GM03348 (cell line): ENCODE measurements around the gene IL1B.

Experiments
- DNase-seq: peaks from one replicate; pipeline ENCODE4 v3.0.0; 2012; ENCODE audit warnings: low spot score

Gene IL1B

DNA sequence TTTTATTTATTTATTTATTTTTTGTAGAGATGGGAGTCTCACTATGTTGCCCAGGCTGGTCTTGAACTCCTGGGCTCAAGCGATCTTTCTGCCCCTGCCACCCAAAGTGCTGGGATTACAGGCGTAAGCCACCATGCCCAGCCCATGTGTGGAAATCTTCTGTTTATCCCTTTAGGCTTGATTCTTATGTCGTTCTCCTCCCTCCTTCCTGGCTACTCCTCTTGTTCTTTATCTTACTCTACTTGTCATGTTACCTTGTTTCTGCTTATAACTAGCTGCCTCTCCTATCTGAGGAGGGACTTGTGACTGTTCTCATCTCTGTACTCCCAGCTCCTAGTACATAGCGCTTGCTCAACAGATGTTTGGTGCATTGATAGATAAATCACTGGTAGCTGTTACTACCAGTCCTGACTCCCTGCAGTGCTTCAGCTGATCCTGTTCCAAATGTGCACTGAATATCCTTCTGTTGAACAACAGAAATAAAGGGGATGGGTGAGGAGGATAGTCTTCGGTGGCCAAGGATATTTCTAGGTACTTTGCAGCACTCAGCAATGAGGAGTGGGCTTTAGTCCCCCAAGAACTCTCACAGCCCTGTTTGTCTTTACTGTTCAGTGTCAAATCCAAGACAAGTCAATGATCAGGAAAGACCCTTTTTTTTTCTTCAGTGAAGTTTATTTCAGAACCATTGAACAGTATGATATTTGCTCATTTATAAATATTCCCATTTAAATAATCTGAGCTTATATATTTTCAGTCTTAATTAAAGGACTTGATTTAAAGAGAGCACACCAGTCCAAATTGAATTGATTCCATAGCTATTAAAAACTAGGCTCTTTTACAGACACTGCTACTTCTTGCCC, 7.2 kb downstream of the IL1B start:
- no peak for DNase-seq

DNA sequence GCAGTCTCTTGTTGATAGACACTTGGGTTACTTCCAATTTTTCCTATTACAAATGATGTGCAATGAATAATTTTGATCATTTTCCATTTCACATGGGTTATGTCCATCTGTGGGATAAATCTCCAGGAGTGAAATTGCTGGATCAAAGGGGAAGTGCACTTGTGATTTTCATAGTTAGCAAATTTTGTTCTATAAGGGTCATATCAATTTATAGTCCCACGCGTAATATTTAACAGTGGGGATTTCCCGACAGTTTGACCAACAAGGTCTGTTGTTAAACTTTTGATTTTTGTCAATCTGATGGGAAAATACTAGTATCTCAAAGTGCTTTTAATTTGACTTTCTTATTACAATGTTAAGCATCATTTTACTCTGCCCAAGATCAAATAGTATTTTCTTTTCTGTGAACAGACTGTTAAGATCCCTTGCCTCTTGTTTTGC, 8.3 kb downstream of the IL1B start:
- DNase-seq: no peak

DNA sequence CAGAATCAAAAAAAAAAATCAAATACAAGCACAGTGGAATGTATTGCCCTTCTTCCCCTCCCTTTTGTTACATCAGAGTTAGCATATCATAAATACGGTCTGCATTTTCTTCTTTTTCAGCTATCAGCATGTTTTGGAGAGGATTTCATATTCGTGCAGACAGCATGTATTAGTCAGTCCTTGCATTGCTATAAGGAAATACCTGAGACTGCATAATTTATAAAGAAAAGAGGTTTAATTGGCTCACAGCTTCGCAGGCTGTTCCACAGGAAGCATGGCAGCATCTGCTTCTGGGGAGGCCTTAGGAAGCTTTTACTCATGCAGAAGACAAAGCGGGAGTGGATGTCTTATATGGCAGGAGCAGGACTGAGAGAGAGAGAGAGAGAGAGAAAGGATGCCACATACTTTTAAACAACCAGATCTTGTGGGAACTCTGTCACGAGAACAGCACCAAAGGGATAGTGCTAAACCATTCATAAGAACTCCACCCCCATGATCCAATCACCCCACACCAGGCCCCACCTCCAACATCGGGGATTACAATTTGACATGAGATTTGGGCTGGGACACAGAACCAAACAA, 8.9 kb downstream of the IL1B start:
- DNase-seq: no peak

DNA sequence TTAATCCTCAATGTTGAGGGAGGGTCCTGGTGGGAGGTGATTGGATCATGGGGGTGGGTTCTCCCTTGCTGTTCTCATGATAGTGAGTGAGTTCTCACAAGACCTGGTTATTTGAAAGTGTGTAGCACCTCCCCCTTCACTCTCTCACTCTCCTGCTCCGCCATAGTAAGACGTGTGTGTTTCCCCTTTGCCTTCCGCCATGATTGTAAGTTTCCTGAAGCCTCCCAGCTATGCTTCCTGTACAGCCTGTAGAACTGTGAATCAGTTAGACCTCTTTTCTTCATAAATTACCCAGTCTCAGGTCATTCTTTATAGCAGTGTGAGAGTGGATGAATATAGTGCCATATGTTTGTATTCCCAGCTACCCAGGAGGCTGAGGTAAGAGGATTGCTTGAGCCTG, 9.6 kb downstream of the IL1B start:
- no peak for DNase-seq

DNA sequence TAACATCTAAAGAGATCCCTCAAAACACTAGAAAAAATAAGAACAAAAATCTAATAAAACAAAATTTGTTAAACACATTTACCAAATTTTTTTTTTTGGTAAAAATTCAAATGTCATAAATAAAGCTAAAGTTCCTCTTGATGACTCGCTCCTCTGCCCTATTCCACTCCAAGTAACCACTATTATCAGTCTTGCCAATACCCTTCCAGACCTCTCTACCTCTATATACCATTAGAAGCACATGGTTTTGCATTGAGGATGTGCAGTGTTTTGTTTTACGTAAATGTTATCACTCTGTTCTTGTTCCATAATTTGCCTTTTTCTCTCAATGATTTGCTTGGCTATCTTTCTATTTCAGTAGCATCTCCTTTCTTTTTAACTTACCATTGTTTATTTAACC, 10.9 kb downstream of the IL1B start:
- no peak for DNase-seq

DNA sequence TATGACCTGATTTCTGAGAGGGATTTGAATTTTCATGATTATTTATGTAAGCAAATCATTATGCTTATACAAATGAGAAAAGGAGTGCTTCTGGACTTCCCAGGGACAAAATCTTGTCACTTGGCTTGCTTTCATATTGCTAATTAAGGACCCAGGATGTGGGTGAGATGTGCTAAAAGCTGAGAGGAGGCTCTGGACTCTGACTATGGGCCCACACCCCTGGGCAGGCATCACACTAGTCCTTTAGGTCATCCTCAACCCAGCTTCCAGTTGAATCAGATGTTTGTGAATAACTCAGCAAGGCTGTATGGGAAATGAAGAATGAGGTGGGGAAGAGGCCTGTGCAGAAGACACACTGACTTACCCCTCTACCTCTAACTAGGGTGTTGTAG, 11.9 kb downstream of the IL1B start:
- no peak for DNase-seq

DNA sequence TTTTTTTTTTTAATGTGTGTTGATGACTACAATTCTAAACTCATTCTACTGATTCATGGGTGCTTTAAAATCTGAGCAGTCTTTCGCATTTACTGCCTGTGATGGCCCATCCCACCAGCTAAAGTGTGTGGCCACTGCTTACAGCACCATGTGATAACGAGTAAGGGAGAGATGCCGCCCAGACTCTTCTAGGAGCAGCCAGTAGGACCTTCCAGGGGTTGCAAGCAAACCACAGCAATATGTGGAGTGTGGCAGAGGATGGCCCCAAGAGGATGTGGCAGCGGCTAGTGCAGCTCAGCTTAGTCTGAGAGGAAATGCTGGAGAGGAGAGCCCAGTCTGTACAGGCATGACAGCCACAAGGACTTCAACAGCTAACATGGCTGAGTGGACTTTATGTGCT, 14.9 kb downstream of the IL1B start:
- no peak for DNase-seq

DNA sequence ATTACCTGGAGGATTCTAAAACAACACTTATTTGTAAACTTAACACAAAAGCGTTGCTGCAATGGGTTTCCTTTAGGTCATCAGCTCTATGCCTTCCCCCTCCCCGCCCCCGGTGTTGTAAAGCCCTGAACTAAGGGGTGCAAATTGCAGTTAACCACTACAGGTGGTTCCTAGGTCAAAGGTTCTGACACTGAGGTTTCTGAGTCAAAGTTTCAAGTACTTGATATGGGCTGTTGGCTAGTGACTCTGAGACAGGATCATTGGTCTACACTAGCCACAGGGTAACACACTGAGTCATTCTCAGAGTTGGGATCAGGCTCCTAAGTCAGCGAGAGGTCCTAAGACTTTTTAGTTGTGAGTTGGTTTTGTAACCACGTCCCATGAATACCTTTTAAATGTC, 15.4 kb downstream of the IL1B start:
- no peak for DNase-seq

DNA sequence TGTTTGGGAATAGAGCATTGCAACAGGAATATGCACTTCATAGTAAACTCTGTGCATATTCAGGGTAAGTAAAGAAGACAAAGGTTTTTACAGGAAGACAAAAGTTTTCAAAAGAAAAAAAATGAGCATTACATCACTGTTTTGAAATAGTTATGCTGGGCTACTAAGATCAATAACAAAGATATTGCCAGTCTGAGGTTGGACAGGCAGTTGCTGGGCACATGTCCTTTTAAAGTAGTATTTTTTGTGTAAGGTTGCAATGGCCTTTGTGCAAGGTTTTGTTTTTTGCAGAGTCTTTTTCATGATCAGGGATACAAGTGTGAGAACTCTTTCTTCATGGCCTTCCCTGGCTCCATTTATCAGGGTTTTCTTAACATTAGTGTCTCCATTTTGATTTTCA, 16.2 kb downstream of the IL1B start:
- no peak for DNase-seq

DNA sequence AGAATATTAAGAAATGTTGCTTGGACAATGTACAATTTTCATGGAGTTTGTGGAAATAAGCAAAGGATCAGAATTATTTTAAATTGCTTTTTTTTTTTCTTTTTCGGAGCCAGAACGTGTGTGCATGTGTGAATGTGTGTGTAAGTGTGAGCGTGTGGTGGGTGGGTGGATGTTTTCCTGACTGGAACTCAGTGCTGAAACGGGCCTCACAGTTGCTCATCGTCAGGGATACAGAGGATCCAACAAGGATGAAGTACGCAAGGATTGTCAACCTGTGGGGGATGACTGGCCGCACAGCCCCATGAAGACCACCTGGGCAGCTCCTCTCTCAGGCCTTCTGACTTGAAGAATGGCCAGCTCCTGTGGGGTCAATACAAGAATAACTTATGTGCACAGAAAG, 17.5 kb downstream of the IL1B start:
- DNase-seq: no peak

DNA sequence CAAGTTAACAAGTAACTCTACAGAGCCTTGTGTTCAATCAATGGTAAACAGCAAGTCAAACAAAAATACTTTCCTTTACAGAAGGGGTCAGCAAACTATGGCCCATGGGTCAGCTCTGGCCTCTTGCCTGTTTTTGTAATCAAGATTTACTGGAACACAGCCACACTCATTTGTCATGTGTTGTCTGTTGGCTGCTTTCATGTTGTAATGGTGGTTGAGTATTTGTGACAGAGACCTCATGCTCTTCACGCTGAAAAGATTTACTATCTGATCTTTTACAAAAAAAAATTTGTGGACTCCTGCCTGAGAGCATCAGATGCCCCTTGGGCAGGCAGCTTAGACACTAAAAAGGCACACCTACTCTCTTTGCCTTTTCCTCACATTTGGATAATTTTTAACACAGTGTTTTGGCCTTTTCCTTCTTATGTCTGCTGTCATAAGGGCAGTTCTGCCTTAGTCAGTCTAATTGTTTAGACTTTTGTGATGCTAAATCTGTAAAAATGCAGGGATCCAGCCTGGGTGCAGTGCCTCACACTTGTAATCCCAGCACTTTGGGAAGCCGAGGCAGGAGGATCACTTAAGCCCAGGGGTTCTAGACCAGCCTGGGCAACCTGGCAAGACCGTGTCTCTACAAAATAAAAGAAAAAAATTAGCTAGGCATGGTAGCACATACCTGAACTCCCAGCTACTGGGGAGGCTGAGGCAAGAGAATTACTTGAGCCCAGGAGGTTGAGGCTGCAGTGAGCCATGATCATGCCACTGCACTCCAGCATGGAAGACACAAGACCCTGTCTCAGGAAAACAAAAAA, 18.3 kb downstream of the IL1B start:
- no peak for DNase-seq

DNA sequence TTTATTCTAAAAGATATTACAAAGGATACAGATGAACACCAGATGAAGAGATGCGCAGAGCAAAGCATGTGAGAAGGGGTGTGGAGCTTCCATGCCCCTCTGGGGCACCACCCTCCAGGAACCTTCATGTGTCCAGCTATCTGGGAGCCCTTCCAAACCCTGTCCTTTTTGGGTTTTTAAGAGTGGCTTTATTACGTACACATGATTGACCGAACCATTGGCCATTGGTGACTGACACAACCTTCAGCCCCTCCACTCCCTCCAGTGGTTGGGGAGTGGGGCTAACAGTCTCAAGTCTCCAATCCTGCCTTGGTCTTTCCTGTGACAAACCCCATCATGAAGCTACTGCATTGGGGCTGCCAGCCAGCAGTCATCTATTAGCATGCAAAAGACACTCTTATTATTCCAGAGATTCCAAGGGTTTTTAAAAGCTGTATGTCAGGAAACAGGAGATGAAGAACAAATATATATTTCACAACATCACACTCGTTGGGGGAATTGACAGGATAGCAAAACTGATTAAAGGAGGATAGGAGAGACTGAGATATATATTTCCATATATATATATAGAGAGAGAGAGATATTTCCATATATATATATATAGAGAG, 19.4 kb downstream of the IL1B start:
- DNase-seq: no peak

DNA sequence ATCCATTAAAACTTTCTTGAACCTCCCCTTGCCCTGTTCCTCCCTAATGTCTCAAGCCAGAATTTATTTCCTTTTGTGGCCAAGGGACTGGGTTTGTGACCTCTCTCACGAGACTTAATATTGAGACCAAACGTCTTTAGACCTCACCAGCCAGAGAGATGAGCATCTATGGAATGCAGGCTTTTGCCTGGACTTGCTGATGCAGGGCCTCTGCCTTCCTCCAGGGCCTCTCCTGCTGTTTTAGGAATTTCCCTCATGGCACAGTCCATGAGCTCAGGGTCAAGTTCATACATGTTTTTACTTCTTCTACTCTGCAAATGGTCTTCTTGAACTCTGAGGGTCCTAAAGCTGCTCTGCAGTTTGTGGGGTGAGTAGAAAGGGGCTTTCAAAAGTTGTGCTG, 22.3 kb downstream of the IL1B start:
- peak; percentile 55 for DNase-seq

DNA sequence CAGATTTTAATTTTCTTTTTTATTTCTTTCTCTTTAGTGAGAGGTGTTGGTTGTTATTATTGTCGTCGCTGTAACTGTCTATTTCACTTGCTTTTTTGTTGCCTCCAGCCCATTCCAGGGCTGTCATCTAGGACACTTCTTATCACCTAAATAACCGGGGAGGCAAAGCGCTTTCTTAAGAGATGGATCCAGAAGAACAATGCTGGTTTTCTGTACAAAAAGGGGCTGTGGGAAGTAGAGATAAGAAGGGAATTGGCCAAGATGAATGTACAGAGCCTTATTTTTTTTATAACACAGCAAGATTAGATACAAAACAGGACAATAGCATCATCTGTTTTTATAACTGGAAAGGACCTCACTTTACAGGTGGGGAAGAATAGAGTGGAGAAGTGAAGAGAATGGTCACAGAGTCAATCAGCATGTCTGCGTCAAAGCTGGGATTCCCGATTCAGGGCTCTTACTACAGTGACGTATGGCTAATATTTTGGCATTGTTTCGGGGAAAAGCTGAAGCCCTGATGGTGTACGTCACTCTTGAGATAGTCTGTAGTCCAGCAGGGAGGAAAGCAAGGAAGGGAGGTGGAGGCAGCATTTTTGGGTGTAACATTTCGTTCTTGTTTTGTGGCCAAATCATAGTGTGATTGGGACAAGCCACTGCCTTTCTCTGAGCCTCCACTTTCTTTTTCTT, 23.2 kb downstream of the IL1B start:
- DNase-seq: no peak

DNA sequence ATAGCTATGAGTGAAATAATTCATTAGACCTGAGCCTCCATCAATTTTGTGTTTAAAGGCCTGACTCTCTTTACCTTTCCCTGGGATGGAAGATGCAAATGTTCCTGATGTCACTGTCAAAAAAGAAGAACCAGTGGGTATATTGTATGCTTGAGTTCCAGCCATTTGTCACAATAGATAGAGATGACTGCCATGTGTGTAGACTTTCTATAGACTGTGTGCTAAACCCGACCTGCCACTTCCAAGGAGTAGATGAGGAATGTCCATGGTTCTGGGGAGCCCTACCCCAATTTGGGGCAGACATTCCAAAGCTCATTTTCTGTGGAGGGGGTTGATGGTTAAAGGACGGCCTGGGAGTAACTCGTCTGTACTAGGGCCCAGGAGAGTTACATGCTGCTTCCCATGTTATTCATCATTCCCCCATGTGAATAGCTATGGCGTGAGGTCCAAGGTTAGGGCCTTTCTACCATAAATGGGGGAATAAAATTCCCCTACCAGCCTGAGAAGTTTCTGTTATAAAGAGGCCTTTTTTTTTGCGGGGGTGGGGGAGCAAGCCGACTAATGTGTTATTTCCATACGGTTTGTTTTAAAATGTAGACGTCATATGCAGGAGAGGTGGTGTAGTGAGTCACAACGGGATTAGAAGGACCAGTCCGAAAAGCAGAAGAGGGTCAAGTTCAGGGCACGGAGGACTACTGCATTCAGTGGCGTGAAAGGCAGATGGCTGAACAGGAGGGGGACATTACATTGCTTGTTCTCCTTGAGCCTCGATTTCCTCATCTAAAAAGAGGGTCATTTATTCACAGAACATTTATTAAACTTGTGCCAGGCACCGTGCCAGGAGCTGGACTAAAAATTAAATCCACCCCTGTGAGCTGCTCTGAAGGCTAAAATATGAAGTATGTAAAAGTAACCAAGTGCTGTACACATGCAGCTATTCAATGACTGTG, 24.0 kb downstream of the IL1B start:
- DNase-seq: no peak

DNA sequence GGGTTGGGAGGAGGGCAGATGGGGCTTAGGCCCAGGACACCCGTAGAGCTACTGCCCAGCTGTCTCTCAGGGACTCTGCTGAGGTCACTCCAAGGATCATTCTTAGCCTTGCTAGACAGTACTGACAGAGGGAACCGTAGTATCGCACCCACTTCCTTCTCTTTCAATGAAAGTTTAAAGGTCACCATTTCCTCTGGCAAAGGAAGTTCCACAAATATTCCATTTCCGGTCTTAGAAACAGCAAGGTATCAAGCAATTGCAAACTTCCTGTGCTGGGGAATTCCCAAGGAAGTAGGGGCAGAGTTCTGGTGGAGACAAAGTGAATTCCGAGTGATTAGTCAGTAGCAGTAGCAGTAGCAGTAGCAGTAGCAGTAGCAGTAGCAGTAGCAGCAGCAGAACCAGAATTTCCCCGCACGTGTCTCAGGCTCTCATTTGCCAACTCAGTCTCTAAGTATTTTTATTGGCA, 24.7 kb downstream of the IL1B start:
- peak; percentile 70 for DNase-seq

DNA sequence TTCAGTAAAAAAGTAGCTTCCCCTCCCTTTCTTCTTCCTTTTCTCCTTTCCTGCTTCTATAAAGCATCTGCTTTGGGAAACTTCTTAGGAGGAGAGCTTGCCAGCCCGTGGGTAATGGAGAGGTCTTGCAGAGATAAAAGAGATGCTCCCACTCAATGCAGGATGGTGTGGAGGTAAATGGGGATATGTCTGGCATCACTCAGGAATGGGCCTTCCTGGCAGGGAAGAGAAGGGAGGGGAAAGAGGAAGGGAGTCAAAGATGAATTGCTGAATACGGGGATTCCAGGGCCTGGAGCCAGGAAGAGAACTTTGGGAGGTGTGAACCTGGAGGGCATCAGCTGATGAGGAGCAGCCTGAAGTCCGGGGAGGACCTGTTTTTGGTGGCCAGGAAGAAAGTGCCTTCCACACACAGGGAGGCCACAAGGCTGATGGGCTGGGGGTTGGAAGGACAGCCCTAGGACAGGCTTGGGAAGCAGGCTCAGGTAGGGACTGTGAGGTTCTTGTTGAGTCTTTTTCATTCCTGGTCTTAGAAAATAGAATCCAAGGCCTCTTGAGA, 25.2 kb downstream of the IL1B start:
- DNase-seq: no peak

DNA sequence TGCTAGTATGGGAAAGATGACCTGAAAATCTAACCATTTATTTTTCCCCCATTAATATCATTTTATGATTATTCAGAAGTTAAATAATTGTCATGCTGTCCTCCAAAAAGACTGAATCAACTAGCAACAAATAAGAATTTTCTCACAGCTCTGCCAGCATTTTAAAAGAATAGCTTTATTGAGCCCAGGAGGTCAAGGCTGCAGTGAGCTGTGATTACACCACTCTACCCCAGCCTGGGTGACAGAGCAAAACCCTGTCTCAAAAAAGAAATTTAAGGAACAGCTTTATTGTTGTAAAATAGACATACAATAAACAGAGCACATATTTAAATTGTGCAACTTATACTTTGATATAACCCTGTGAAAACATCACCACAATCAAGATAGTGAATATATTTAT, 27.5 kb downstream of the IL1B start:
- no peak for DNase-seq

DNA sequence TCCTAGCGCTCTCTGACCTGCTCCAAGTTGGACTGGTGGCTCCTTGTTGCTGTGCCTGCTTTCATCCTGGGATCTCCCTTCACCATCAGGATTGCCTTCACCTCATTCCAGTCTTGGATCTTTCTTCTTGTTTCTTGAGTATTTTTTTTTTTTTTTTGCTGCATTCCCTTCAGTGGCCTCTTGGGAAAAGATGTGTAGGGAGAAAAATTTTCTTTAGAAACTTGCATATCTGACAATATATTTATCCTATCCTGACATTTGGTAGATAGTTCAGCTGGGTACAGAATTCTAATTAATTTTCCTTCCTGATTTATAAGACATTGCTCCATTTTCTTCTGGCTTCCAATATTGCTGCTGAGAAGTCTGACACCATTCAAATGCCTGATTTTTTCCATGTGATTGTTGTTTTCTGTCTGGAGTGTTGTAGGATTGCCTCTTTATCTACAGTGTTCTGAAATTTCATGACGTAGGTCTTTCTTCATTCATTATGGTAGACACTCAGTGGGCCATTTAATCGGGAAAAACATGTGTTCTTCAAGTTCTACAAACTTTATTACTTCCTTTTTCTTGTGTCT, 29.3 kb downstream of the IL1B start:
- DNase-seq: no peak

DNA sequence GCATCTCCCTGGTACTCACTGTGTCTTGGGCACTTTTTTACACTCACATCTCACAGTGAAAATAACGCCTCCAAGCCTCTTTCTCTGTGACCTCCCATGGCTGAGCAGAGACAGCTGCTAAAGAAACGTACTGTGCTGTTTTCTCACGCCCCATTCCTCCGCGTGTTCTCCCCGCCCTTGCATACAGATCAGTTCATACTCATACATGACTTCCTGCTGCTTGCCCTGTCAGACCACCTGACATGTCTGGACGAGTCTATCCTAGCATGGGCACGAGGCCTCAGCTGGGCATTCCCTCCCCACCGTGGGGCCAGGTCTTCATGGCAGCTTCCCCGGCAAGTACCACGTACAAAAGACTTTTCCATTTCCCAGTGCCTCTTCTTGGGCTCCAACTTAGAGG, 31.0 kb downstream of the IL1B start:
- no peak for DNase-seq
